ENCODE measurements around the gene DCAKD. TPM values are rescaled to one million over a fixed set of nuclear protein-coding genes. Genes with fewer than 3 reads are reported as not detected.

The DCAKD gene
- total and polyA plus RNA-seq, 2 donors (not counting 1 experiment from before 2014, with no cell fraction given): 21.8 to 41.5 TPM

DNA sequence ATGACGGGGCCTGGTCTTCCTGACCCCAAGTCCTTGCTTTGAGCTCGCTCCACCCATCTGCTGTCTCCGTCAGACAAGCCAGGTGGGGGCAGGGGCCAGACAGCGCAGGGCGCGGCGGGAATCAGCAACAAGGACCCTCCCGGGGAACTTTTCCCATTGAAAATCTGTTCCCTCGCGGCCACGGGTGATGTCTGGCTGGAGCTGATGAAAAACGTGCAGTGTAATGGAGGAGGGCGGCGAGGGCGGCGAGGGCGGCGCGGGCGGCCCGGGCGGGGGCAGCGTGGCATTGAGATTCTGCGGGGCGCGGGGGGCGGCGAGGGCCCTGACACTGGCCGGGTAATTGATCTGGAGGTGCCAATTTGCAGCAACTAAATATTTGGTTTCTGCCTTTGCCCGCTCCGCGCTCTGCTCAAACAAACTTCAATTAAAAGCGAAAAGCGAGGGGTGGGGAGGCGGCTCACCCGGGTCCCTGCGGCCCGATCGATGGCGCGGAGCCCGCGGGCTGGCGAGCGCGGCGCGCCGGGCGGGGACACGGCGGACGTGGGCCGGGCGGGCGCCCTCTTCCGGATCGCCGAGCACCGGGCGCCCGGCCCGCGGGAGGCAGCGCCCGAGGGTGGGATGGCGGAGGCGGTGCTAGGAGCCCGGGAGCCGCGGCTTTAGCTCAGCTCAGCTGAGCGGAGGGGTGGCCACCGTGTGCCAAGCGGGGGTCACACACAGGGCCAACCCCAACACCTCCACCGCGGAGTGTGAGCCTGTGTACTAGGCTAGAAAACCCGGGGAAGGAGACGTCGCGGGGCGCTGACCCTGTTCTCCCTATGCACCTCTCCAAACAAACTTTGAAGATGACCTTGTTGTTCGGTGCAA is 32.4 kb downstream of the DCAKD start:
- peak; percentile 39 to 44 for DNase-seq (ENCODE audit: low read depth in 2 of 2)
- H3K27ac ChIP-seq (ENCODE audit: insufficient read depth, low read length): no peak overlapping the region
- H3K36me3 ChIP-seq (ENCODE audit: control insufficient read depth, insufficient read depth, low read length): no peaks in the 10 kb centered on the region
- peaks cover 14% of the 10 kb centered on the region for H3K4me1 ChIP-seq (ENCODE audit: control insufficient read depth, extremely low read depth, insufficient read depth, low read length)
- no peaks in the 10 kb centered on the region for H3K27me3 ChIP-seq (ENCODE audit: control insufficient read depth, insufficient read depth, low read length)
- H3K79me2 ChIP-seq (ENCODE audit: control insufficient read depth, insufficient read depth, low read length): no peaks in the 10 kb centered on the region
- no peak for TF ChIP-seq EZH2 (IDR thresholded peaks at IDR 0.05; ENCODE audit: low read length, missing control alignments)
- TF ChIP-seq, protein P1, sequence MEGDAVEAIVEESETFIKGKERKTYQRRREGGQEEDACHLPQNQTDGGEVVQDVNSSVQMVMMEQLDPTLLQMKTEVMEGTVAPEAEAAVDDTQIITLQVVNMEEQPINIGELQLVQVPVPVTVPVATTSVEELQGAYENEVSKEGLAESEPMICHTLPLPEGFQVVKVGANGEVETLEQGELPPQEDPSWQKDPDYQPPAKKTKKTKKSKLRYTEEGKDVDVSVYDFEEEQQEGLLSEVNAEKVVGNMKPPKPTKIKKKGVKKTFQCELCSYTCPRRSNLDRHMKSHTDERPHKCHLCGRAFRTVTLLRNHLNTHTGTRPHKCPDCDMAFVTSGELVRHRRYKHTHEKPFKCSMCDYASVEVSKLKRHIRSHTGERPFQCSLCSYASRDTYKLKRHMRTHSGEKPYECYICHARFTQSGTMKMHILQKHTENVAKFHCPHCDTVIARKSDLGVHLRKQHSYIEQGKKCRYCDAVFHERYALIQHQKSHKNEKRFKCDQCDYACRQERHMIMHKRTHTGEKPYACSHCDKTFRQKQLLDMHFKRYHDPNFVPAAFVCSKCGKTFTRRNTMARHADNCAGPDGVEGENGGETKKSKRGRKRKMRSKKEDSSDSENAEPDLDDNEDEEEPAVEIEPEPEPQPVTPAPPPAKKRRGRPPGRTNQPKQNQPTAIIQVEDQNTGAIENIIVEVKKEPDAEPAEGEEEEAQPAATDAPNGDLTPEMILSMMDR (conservative IDR thresholded peaks at IDR 0.05 in 1 of 2, IDR thresholded peaks at IDR 0.05 in 1 of 2; ENCODE audit: low read depth in 1 of 2, low read length in 2 of 2): no peak
- H3K4me2 ChIP-seq (ENCODE audit: extremely low read depth, insufficient read depth, low read length): peak overlapping the region; percentile 75
- H3K4me3 ChIP-seq (replicated peaks in 1 of 4; ENCODE audit: control extremely low read depth in 1 of 4, insufficient read depth in 1 of 4, low read depth in 3 of 4, low read length in 4 of 4): peak overlapping the region; percentile 33 to 59 (median 38)
- H3K9me3 ChIP-seq (ENCODE audit: control insufficient read depth, insufficient read depth, low read depth, low read length): no peaks in the 10 kb centered on the region
- peak overlapping the region; percentile 56 for H2AFZ ChIP-seq (ENCODE audit: low read length)
- peak overlapping the region; percentile 39 for H3K9ac ChIP-seq (ENCODE audit: insufficient read depth, low read length)
- H4K20me1 ChIP-seq (ENCODE audit: control insufficient read depth, extremely low read depth, insufficient read depth, low read length): no peaks in the 10 kb centered on the region

DNA sequence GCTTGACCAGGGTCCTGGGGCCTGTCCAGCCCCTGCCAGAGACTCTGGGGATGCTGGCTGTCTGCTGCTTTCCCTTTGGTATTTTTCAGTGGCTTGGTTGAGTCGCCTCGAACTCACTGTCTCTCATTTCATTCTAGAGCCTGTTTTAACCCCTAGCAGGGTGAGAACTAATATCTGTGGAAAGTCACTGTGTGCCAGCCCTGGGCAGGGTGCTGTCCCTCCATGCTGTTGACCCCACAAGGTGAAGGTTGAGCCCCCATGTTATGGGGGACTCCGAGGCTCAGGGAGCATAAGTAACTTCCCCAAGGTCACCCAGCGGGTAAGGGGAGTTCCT is 33.0 kb downstream of the DCAKD start:
- Histone ChIP-seq H3K79me2 (ENCODE audit: control insufficient read depth, insufficient read depth, low read length) (no peaks in the 10 kb centered on the region), H2AFZ (ENCODE audit: low read length) (peak overlapping the region; percentile 56), H3K4me3 (replicated peaks in 1 of 4; ENCODE audit: control extremely low read depth in 1 of 4, insufficient read depth in 1 of 4, low read depth in 3 of 4, low read length in 4 of 4) (peak overlapping the region; percentile 33 to 59 (median 37)), H3K27me3 (ENCODE audit: control insufficient read depth, insufficient read depth, low read length) (no peaks in the 10 kb centered on the region), H3K9ac (ENCODE audit: insufficient read depth, low read length) (no peak overlapping the region), H4K20me1 (ENCODE audit: control insufficient read depth, extremely low read depth, insufficient read depth, low read length) (no peaks in the 10 kb centered on the region), H3K36me3 (ENCODE audit: control insufficient read depth, insufficient read depth, low read length) (no peaks in the 10 kb centered on the region), H3K9me3 (ENCODE audit: control insufficient read depth, insufficient read depth, low read depth, low read length) (no peaks in the 10 kb centered on the region), H3K4me2 (ENCODE audit: extremely low read depth, insufficient read depth, low read length) (peak overlapping the region; percentile 75), H3K27ac (ENCODE audit: insufficient read depth, low read length) (no peak overlapping the region), H3K4me1 (ENCODE audit: control insufficient read depth, extremely low read depth, insufficient read depth, low read length) (peaks cover 14% of the 10 kb centered on the region)
- TF ChIP-seq, protein P1 (conservative IDR thresholded peaks at IDR 0.05 in 1 of 2, IDR thresholded peaks at IDR 0.05 in 1 of 2; ENCODE audit: low read depth in 1 of 2, low read length in 2 of 2): no peak
- no peak for TF ChIP-seq EZH2 (IDR thresholded peaks at IDR 0.05; ENCODE audit: low read length, missing control alignments)
- no peak for DNase-seq (ENCODE audit: low read depth in 2 of 2)

DNA sequence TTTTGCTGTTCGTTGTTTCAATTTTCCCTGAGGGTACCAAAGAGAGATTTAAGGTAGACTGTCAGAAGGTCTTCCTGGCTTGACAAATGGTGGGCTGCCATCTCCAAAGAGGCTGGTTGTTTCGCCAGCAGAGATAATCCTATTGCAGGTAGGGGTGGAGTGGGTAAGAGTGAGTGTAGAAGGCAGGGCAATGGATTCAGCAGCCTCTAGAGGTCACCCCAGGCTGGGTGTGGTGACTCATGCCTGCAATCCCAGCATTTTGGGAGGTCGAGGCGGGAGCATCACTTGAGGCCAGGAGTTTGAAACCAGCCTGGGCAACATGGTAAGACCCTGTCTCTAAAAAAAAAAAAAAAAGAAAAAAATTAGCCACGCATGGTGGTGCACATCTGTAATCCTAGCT is 34.6 kb downstream of the DCAKD start:
- no peak for DNase-seq (ENCODE audit: low read depth in 2 of 2)
- Histone ChIP-seq H3K4me1 (ENCODE audit: control insufficient read depth, extremely low read depth, insufficient read depth, low read length) (peaks cover 17% of the 10 kb centered on the region), H3K4me2 (ENCODE audit: extremely low read depth, insufficient read depth, low read length) (no peak overlapping the region), H3K27ac (ENCODE audit: insufficient read depth, low read length) (no peak overlapping the region), H3K9me3 (ENCODE audit: control insufficient read depth, insufficient read depth, low read depth, low read length) (no peaks in the 10 kb centered on the region), H3K36me3 (ENCODE audit: control insufficient read depth, insufficient read depth, low read length) (no peaks in the 10 kb centered on the region), H3K79me2 (ENCODE audit: control insufficient read depth, insufficient read depth, low read length) (no peaks in the 10 kb centered on the region), H2AFZ (ENCODE audit: low read length) (no peak overlapping the region), H3K9ac (ENCODE audit: insufficient read depth, low read length) (no peak overlapping the region), H3K27me3 (ENCODE audit: control insufficient read depth, insufficient read depth, low read length) (no peaks in the 10 kb centered on the region), H4K20me1 (ENCODE audit: control insufficient read depth, extremely low read depth, insufficient read depth, low read length) (no peaks in the 10 kb centered on the region), H3K4me3 (replicated peaks in 1 of 4; ENCODE audit: control extremely low read depth in 1 of 4, insufficient read depth in 1 of 4, low read depth in 3 of 4, low read length in 4 of 4) (no peak overlapping the region)
- TF ChIP-seq EZH2 (IDR thresholded peaks at IDR 0.05; ENCODE audit: low read length, missing control alignments): no peak
- TF ChIP-seq, protein P1 (conservative IDR thresholded peaks at IDR 0.05 in 1 of 2, IDR thresholded peaks at IDR 0.05 in 1 of 2; ENCODE audit: low read depth in 1 of 2, low read length in 2 of 2): peak in 1 of 2 donors; percentile 30

All from fibroblast of lung (primary cell).